CD4-positive, alpha-beta T cell treated with Interleukin-15 for 4 hours (primary cell): ENCODE data around the gene ASCC2.
"Not testable (repeated sequence)": the region's sequence is repeated elsewhere in the genome, so short reads cannot be mapped to it uniquely, and the experiment has no call there.

ENCODE experiments used
- DNase-seq: peaks from one replicate; pipeline ENCODE4 v3.0.0-alpha.2; 2020; ENCODE audit warnings: low spot score

The ASCC2 gene

DNA sequence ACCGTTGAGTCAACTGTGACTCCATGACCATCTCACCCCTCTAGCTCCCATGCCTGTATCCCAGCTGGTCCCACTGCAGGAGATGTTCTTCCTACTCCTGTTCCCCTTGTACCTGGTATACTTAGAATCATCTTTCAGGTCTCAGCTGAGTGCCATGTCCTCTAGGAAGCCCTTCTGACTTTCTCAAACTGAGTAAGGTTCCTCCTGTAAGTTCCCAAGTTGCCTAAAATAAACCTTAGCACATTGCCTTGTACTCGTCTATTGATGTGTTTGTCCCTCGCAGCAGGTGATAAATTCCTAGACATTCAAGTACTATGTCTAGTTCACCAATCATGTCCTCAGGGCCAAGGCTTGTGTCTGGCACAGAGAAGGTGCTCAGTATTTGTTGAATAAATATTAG lies 18.4 kb upstream of the ASCC2 start:
- DNase-seq, result no peak

GRCh38 chr22:29855611-29856181 lies 17.6 kb upstream of the ASCC2 start:
- DNase-seq, result no peak

GRCh38 chr22:29854432-29854831 lies 16.4 kb upstream of the ASCC2 start:
- DNase-seq, result no peak

DNA sequence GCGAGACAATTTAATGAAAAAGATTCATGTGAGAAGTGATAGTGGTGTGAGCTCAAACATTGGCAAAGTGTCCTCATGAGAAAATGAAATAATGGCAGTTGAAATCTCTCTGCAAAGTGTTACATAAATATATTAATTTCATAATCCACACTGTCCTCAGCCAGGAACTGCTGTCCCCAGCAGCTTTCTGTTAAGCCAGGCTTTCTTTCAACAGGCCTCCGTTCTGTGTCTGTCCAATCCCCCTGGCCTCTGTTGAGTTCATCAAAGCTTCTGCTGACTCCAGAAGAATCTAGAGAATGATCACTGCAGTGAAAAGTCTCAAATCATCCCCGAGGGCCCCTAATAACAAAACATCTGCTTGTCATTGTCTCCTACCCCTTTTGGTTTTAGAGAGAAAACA lies 10.0 kb upstream of the ASCC2 start:
- no peak for DNase-seq

GRCh38 chr22:29846290-29846689 lies 8.2 kb upstream of the ASCC2 start:
- DNase-seq, result no peak

GRCh38 chr22:29842740-29843139 lies 4.7 kb upstream of the ASCC2 start:
- no peak for DNase-seq

DNA sequence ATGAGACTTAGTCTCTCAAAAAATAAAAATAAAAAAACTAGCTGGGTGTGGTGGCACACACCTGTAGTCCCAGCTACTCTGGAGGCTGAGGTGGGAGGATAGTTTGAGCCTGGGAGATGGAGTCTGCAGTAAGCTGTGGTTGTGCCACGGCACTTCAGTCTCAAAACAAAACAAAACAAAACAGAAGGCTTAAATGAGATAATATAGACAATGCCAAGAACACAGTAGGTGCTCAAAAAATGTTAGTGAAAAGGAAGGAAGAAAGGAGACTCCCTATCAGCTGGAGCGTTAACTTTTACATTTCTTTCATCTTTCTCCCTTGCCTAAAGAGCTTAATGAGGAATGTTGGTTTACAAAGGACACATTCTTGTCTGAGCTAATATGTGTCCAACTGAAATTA lies 4.1 kb upstream of the ASCC2 start:
- no peak for DNase-seq

DNA sequence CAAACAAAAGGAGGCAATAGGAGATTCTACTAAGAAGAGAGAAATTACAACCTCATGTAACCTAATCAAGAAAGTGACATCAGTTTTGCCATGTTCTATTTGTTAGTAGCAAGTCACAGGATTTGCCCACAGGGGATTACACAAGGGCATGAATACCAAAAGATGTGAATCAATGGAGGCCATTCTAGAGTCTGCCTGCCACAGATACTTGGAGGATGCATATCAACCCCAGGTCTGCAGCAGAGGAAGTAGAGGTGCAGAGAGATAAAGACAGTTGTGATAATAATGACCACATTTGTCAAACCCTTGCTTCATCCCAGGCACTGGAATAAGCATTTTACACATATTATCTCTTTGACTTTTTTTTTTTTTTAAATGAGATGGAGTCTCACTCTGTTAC lies 2.4 kb upstream of the ASCC2 start:
- no peak for DNase-seq

GRCh38 chr22:29839039-29839438 lies 965 bp upstream of the ASCC2 start:
- DNase-seq, result no peak

DNA sequence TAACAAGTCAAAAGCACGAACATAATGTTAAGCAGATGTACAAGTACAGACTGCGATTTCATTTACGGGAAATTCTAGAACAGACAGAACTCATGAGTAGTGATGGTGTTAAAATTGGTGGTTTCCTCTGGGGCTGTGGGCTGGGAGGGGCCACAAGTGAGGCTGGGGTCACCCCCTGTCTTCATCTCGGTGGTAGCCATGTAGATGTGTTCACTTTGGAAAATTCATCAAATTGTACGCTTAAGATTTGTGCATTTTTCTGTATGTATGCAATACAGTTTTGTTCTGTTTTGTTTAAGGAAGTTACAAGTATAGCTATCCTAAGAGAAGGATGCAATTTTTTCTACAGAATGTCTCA lies 504 bp upstream of the ASCC2 start:
- DNase-seq, result no peak

DNA sequence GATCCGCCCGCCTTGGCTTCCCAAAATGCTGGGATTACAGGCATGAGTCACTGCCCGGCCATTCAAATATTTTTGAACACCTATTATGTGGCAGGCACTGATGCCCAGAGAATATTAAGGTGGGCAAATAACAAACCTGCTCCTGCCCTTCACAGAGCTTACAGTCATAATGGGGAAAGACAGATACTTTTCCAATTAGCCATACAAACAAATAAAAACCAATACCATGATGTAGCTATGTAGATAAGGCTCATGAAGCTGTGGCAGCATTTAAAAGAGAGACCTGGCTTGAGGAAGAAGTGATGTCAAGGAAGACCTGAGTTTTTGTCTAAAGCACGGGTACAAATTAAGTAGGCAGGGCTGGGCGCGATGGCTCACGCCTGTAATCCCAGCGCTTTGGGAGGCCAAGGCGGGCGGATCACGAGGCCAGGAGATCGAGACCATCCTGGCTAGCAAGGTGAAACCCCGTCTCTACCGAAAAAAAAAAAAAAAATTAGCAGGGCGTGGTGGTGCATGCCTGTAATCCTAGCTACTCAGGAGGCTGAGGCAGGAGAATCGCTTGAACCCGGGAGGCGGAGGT lies 1.2 kb downstream of the ASCC2 start:
- DNase-seq, result not testable (repeated sequence)

- no peak for DNase-seq
Measured at GRCh38 chr22:29834046-29834445, 4.0 kb downstream of the ASCC2 start.

- DNase-seq, result no peak
Measured at GRCh38 chr22:29833392-29833965, 4.6 kb downstream of the ASCC2 start.

- DNase-seq, result no peak
Measured at GRCh38 chr22:29831958-29832357, 6.1 kb downstream of the ASCC2 start.

DNA sequence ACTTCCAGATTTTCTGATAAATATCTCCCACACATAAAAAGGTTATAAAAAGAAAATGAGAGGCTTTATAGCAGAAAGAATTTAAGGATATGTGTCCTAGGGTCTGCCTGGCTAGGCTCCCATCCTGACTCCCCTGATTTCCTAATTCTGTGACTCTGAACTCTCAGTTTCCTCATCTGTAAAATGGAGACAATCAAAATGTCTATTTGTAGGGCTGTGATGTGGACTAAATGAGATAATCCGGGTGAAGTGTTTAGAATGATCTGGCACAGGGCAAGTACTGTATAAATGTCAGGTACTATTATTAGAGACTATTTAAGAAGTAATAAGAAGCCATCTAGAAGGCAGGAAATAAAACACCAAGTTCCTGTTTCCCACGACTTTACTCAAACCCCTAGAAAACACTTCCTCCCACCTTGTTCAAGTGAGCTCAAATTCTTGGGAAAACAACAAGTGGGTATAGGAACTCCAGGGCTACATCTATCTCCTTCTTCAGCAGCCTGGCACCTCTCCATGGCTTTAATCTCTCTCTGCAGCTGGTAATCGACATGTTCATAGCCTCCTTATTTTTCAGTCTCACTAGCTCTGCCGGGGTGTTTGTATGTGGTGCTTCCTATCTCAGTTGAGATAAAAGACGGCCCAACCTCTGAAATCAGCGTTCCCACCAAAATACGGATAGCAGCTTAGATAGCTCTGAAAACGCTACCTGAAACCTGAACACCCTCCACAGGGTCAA lies 6.7 kb downstream of the ASCC2 start:
- DNase-seq, result no peak

DNA sequence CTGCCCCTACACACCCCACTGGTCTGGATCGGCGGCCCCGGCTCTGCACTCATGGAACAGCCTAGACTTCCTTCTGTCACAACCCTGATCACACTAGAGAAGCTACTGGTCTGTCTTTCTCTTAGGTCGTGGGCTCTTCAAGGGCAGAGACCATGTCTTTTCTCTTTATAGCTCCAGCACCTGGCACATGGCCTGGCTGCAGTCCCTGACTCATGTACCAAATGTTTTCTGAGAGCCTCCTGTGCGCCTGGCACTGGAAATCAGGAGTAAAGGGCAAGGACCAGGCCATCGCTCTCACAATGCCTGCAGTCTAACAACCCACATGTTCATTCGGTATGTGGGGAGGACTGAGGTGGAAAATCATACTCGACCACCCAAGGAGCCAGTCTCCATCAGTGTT lies 7.5 kb downstream of the ASCC2 start:
- DNase-seq, result no peak

GRCh38 chr22:29827726-29828125 lies 10.3 kb downstream of the ASCC2 start:
- not testable (repeated sequence) for DNase-seq

- DNase-seq, result no peak
Measured at GRCh38 chr22:29827091-29827490, 11.0 kb downstream of the ASCC2 start.

DNA sequence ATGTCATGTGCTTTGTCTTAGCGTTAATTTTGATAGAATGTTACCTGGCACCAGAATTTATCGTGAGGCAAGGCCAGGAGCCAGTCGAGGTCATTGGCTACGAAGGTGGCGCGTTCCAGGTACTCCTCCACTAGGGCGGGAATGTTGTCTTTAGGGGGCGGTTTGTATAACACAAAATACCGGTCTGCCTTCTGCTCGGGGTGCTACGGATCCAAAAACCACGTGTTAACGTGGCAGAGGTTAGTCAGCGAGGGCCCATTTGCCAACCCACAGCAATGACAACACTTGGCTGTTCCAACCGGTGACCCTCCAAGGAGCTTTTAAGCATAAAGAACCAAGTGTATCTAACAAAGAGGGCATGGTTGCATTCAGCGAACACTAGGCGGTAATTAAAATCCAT lies 12.5 kb downstream of the ASCC2 start:
- DNase-seq, result no peak

GRCh38 chr22:29824677-29825076 lies 13.4 kb downstream of the ASCC2 start:
- no peak for DNase-seq

- no peak for DNase-seq
Measured at GRCh38 chr22:29821291-29822016, 16.6 kb downstream of the ASCC2 start.

- DNase-seq, result no peak
Measured at GRCh38 chr22:29820961-29821290, 17.1 kb downstream of the ASCC2 start.

GRCh38 chr22:29819501-29819900 lies 18.6 kb downstream of the ASCC2 start:
- DNase-seq, result no peak
